Measurements from ENCODE around the gene MYL4.

DNA sequence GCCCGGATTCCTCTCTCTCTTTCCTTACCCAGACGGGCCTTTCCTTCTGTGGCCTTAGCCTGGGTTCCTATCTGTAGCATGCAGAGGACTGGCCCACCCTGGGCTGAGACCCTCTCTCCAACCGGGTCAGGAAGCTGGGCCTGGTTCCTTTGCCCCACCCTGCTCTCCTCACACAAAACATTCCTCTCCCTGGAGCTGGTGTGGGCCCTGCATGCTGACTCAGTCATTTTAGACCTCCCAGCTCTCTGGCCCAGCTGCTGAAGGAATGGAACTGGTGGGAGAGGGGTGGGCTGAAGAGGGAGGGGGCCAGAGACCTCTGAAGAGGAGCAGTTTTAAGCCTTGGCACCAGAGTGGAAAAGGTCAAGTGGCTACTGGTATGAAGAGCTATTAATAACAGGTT lies 957 bp downstream of the MYL4 start:
- TF ChIP-seq EZH2 (IDR thresholded peaks at IDR 0.05; ENCODE audit: borderline replicate concordance, low read length), result no peak
- TF ChIP-seq, protein P1, sequence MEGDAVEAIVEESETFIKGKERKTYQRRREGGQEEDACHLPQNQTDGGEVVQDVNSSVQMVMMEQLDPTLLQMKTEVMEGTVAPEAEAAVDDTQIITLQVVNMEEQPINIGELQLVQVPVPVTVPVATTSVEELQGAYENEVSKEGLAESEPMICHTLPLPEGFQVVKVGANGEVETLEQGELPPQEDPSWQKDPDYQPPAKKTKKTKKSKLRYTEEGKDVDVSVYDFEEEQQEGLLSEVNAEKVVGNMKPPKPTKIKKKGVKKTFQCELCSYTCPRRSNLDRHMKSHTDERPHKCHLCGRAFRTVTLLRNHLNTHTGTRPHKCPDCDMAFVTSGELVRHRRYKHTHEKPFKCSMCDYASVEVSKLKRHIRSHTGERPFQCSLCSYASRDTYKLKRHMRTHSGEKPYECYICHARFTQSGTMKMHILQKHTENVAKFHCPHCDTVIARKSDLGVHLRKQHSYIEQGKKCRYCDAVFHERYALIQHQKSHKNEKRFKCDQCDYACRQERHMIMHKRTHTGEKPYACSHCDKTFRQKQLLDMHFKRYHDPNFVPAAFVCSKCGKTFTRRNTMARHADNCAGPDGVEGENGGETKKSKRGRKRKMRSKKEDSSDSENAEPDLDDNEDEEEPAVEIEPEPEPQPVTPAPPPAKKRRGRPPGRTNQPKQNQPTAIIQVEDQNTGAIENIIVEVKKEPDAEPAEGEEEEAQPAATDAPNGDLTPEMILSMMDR (IDR thresholded peaks at IDR 0.05; ENCODE audit: low read length), result no peak
